ENCODE results near the gene TRMU. TPM values are rescaled to one million over a fixed set of nuclear protein-coding genes. Genes with fewer than 3 reads are reported as not detected.
"Not testable (repeated sequence)": the region's sequence is repeated elsewhere in the genome, so short reads cannot be mapped to it uniquely, and the experiment has no call there.

TRMU gene
- total RNA-seq, 1 experiment from 2014 or later, result 73.9 TPM

GRCh38 chr22:46312056-46312455, 23.5 kb upstream of the TRMU start:
- CTCF ChIA-PET, result no interaction called here
- DNase-seq, result no peak
- H3K4me1 Mint-ChIP-seq (ENCODE audit: low read depth, unreplicated experiment), result no peaks in the 10 kb centered on the region
- no peaks in the 10 kb centered on the region for H3K27me3 Mint-ChIP-seq (ENCODE audit: insufficient read depth, unreplicated experiment)
- no TSS peak for BruUV-seq (replicated peaks)
- H3K36me3 Mint-ChIP-seq (ENCODE audit: insufficient read depth, unreplicated experiment), result peaks cover 59% of the 10 kb centered on the region
- intact Hi-C loops (cut with micrococcal nuclease; ENCODE audit: unreplicated experiment), result no loop called here
- Histone ChIP-seq H3K4me3 (ENCODE audit: low read depth, low read length) (no peak overlapping the region), H3K36me3 (ENCODE audit: control insufficient read depth, insufficient read depth, low read length) (no peaks in the 10 kb centered on the region), H3K4me1 (no peaks in the 10 kb centered on the region), H3K27me3 (replicated peaks; ENCODE audit: control insufficient read depth, insufficient read depth, low read length) (no peaks in the 10 kb centered on the region), H3K9me3 (no peaks in the 10 kb centered on the region)
- no peaks in the 10 kb centered on the region for H3K9me3 Mint-ChIP-seq (ENCODE audit: unreplicated experiment)
- no peak for TF ChIP-seq CTCF (IDR thresholded peaks at IDR 0.05; ENCODE audit: insufficient read depth in 1 of 2, low read depth in 1 of 2, low read length in 1 of 2, severe bottlenecking in 1 of 2, unreplicated experiment in 1 of 2)
- H3K27ac Mint-ChIP-seq (ENCODE audit: unreplicated experiment), result no peak overlapping the region
- no peak overlapping the region for H3K4me3 Mint-ChIP-seq (ENCODE audit: unreplicated experiment)
- POLR2A ChIA-PET, result no interaction called here

- H3K36me3 ChIP-seq (ENCODE audit: control insufficient read depth, insufficient read depth, low read length); POLR2A ChIA-PET; H3K27me3 ChIP-seq (replicated peaks; ENCODE audit: control insufficient read depth, insufficient read depth, low read length): not testable (repeated sequence)
Measured at GRCh38 chr22:46312848-46313247, 22.7 kb upstream of the TRMU start.

GRCh38 chr22:46315976-46316375, 19.5 kb upstream of the TRMU start:
- CTCF ChIA-PET, result interaction anchor here (1.1 kb wide), 1 partner anchor 195 kb away, joined by 4 read pairs; no protein-coding TSS in a partner anchor
- Histone ChIP-seq H3K36me3 (ENCODE audit: control insufficient read depth, insufficient read depth, low read length) (no peaks in the 10 kb centered on the region; the same call in none of the 2 replicates), H3K4me3 (ENCODE audit: low read depth, low read length) (no peak overlapping the region), H3K9me3 (no peaks in the 10 kb centered on the region), H3K27me3 (replicated peaks; ENCODE audit: control insufficient read depth, insufficient read depth, low read length) (no peaks in the 10 kb centered on the region), H3K4me1 (no peaks in the 10 kb centered on the region)
- no peak for DNase-seq
- TF ChIP-seq CTCF (IDR thresholded peaks at IDR 0.05; ENCODE audit: insufficient read depth in 1 of 2, low read depth in 1 of 2, low read length in 1 of 2, severe bottlenecking in 1 of 2, unreplicated experiment in 1 of 2), result no peak
- H3K9me3 Mint-ChIP-seq (ENCODE audit: unreplicated experiment), result no peaks in the 10 kb centered on the region
- BruUV-seq (replicated peaks), result no TSS peak
- no peak overlapping the region for H3K27ac Mint-ChIP-seq (ENCODE audit: unreplicated experiment)
- no peaks in the 10 kb centered on the region for H3K27me3 Mint-ChIP-seq (ENCODE audit: insufficient read depth, unreplicated experiment)
- H3K4me1 Mint-ChIP-seq (ENCODE audit: low read depth, unreplicated experiment), result no peaks in the 10 kb centered on the region
- H3K36me3 Mint-ChIP-seq (ENCODE audit: insufficient read depth, unreplicated experiment), result peaks cover 50% of the 10 kb centered on the region
- POLR2A ChIA-PET, result no interaction called here
- intact Hi-C loops (cut with micrococcal nuclease; ENCODE audit: unreplicated experiment), result no loop called here
- H3K4me3 Mint-ChIP-seq (ENCODE audit: unreplicated experiment), result no peak overlapping the region

More at GRCh38 chr22:46312848-46313247, 22.7 kb upstream of the TRMU start:
- H3K4me1 ChIP-seq; intact Hi-C loops (cut with micrococcal nuclease; ENCODE audit: unreplicated experiment); H3K4me3 Mint-ChIP-seq (ENCODE audit: unreplicated experiment); H3K4me1 Mint-ChIP-seq (ENCODE audit: low read depth, unreplicated experiment); H3K4me3 ChIP-seq (ENCODE audit: low read depth, low read length); BruUV-seq (replicated peaks); H3K9me3 Mint-ChIP-seq (ENCODE audit: unreplicated experiment); H3K27me3 Mint-ChIP-seq (ENCODE audit: insufficient read depth, unreplicated experiment); H3K27ac Mint-ChIP-seq (ENCODE audit: unreplicated experiment); DNase-seq; H3K9me3 ChIP-seq: not testable (repeated sequence)
- peaks cover 64% of the 10 kb centered on the region for H3K36me3 Mint-ChIP-seq (ENCODE audit: insufficient read depth, unreplicated experiment)
- CTCF ChIA-PET, result interaction anchor here (0.6 kb wide), 1 partner anchor 14 kb away, joined by 5 read pairs; no protein-coding TSS in a partner anchor

- no peak for TF ChIP-seq CTCF (IDR thresholded peaks at IDR 0.05; ENCODE audit: insufficient read depth in 1 of 2, low read depth in 1 of 2, low read length in 1 of 2, severe bottlenecking in 1 of 2, unreplicated experiment in 1 of 2)
- Mint-ChIP-seq H3K4me1 (ENCODE audit: low read depth, unreplicated experiment) (no peaks in the 10 kb centered on the region), H3K9me3 (ENCODE audit: unreplicated experiment) (no peaks in the 10 kb centered on the region), H3K27me3 (ENCODE audit: insufficient read depth, unreplicated experiment) (no peaks in the 10 kb centered on the region), H3K36me3 (ENCODE audit: insufficient read depth, unreplicated experiment) (peaks cover 49% of the 10 kb centered on the region), H3K27ac (ENCODE audit: unreplicated experiment) (no peak overlapping the region), H3K4me3 (ENCODE audit: unreplicated experiment) (no peak overlapping the region)
- no peak for DNase-seq
- no peaks in the 10 kb centered on the region for H3K4me1 ChIP-seq
- intact Hi-C loops (cut with micrococcal nuclease; ENCODE audit: unreplicated experiment), result no loop called here
- no peaks in the 10 kb centered on the region for H3K27me3 ChIP-seq (replicated peaks; ENCODE audit: control insufficient read depth, insufficient read depth, low read length)
- CTCF ChIA-PET, result interaction anchor here (0.7 kb wide), 1 partner anchor 206 kb away, joined by 3 read pairs; no protein-coding TSS in a partner anchor
- H3K4me3 ChIP-seq (ENCODE audit: low read depth, low read length), result no peak overlapping the region
- H3K9me3 ChIP-seq, result no peaks in the 10 kb centered on the region
- POLR2A ChIA-PET, result no interaction called here
- no TSS peak for BruUV-seq (replicated peaks)
- no peaks in the 10 kb centered on the region; the same call in none of the 2 replicates for H3K36me3 ChIP-seq (ENCODE audit: control insufficient read depth, insufficient read depth, low read length)
Measured at GRCh38 chr22:46317646-46318045, 17.9 kb upstream of the TRMU start.

Data from Caco-2 (cell line).